H1 (cell line): ENCODE data around the gene C1orf87. TPM values are rescaled to one million over a fixed set of nuclear protein-coding genes. Genes with fewer than 3 reads are reported as not detected.

Source experiments
- BRCA1 ChIP-seq: IDR thresholded peaks from 2 replicates; pipeline ENCODE4 v1.6.1; 2012; ENCODE audit warnings: low read depth, low read length, improper control_type of control experiment
- USF2 ChIP-seq: IDR thresholded peaks from 2 replicates; pipeline ENCODE4 v1.6.1; 2011; ENCODE audit warnings: low read length, improper control_type of control experiment
- YY1 ChIP-seq: IDR thresholded peaks from 2 replicates; pipeline ENCODE4 v1.6.1; 2011; ENCODE audit warnings: low read depth, mild to moderate bottlenecking, low read length
- polyA plus RNA-seq, 7 experiments: library from polyadenylated mRNA; depleted of rRNA in 3 of 7; stranded (reverse) in 5 of 7; unstranded in 2 of 7; fragments of >200 nt in 5 of 7; fragments of 200-250 nt in 2 of 7; gene quantifications; 1 replicate in 5 of 7; 2 replicates in 1 of 7; 4 replicates in 1 of 7; pipeline versions ENCODE4 v1.2.1 to v1.2.3, GENCODE V29; 2011 to 2013; ENCODE audit warnings: missing spikeins in 2 of 7, mixed read lengths in 2 of 7
- total RNA-seq: library from RNA; stranded (reverse); fragmentation: NEBNext Ultra II Directional; extraction: Animal tissue kit (Norgen Biotek cat#: 25700); gene quantifications from 2 replicates; pipeline ENCODE4 v1.2.1, GENCODE V29; 2021

The C1orf87 gene
- total and polyA plus RNA-seq, 2 of the 8 experiments (the other 6 are each of a cell fraction or from before 2014, with no cell fraction given), result 0.41 TPM; not detected in 1

GRCh38 chr1:60113596-60113995 lies 40.0 kb upstream of the C1orf87 start (continued):
- no peak for TF ChIP-seq USF2
- TF ChIP-seq BRCA1, result no peak
- no peak for TF ChIP-seq YY1
